OCI-LY1 (cell line): ENCODE results near the gene MICB.
"Not testable (repeated sequence)": the region's sequence is repeated elsewhere in the genome, so short reads cannot be mapped to it uniquely, and the experiment has no call there.

Source experiments
- H2AFZ ChIP-seq: fragments of 200-600 bp; sonication (generic), shearing (Covaris generic); 2 replicates; pipeline ENCODE4 v1.6.0; 2014; ENCODE audit warnings: antibody characterized with exemption, mild to moderate bottlenecking, low read length
- H3F3A ChIP-seq: fragments of 200-600 bp; sonication (generic), shearing (Covaris generic); 2 replicates; pipeline ENCODE4 v1.6.0; 2014; ENCODE audit warnings: mild to moderate bottlenecking, antibody characterized with exemption, low read length, moderate library complexity; ENCODE audit not compliant: insufficient read depth
- H3K27ac ChIP-seq: fragments of 200-600 bp; sonication (generic); 2 replicates; pipeline ENCODE4 v1.5.1; 2014; ENCODE audit warnings: low read length, mixed run types, mild to moderate bottlenecking, low read depth; ENCODE audit not compliant: poor library complexity, severe bottlenecking
- H3K27me3 ChIP-seq: fragments of 200-600 bp; sonication (generic); 2 replicates; pipeline ENCODE4 v1.6.0; 2014; ENCODE audit warnings: antibody characterized with exemption, mild to moderate bottlenecking, low read length, moderate library complexity; ENCODE audit not compliant: insufficient read depth
- H3K36me3 ChIP-seq: fragments of 200-600 bp; sonication (generic); 2 replicates; pipeline ENCODE4 v1.6.1; 2014; ENCODE audit warnings: mild to moderate bottlenecking, antibody characterized with exemption, low read length, moderate library complexity, mixed read lengths; ENCODE audit not compliant: insufficient read depth
- H3K4me1 ChIP-seq: fragments of 200-600 bp; sonication (generic); 2 replicates; pipeline ENCODE4 v1.5.1; 2014; ENCODE audit warnings: mild to moderate bottlenecking, low read length, moderate library complexity; ENCODE audit not compliant: insufficient read depth, severe bottlenecking
- H3K4me2 ChIP-seq: fragments of 200-600 bp; sonication (generic), shearing (Covaris generic); 2 replicates; pipeline ENCODE4 v1.6.1; 2014; ENCODE audit warnings: low read length
- H3K4me3 ChIP-seq: fragments of 200-600 bp; sonication (generic); 2 replicates; pipeline ENCODE4 v1.5.1; 2014; ENCODE audit warnings: low read length, low read depth, mild to moderate bottlenecking, mixed read lengths; ENCODE audit not compliant: poor library complexity, severe bottlenecking
- H3K79me2 ChIP-seq: fragments of 200-600 bp; shearing (Covaris generic); 2 replicates; pipeline ENCODE4 v1.6.1; 2016; ENCODE audit warnings: mixed run types, low read length, mixed read lengths; ENCODE audit not compliant: insufficient read depth
- H3K9ac ChIP-seq: fragments of 200-600 bp; sonication (generic), shearing (Covaris generic); 2 replicates; pipeline ENCODE4 v1.6.1; 2014; ENCODE audit warnings: mild to moderate bottlenecking, low read length, mixed read lengths
- H3K9me2 ChIP-seq: fragments of 200-600 bp; sonication (generic), shearing (Covaris generic); 2 replicates; pipeline ENCODE4 v1.6.1; 2014; ENCODE audit warnings: low read depth, mild to moderate bottlenecking, low read length, mixed read lengths
- H3K9me3 ChIP-seq: fragments of 200-600 bp; shearing (Covaris generic); 2 replicates; pipeline ENCODE4 v1.6.1; 2014; ENCODE audit warnings: low read length, mixed read lengths
- H4K20me1 ChIP-seq: fragments of 200-600 bp; sonication (generic), shearing (Covaris generic); 2 replicates; pipeline ENCODE4 v1.6.0; 2016; ENCODE audit warnings: mild to moderate bottlenecking, low read length; ENCODE audit not compliant: insufficient read depth
- CTCF ChIP-seq: fragments of 200-600 bp; sonication (generic), shearing (Covaris generic); IDR thresholded peaks from 2 replicates; pipeline ENCODE4 v1.5.1; 2017; ENCODE audit warnings: mild to moderate bottlenecking, antibody characterized with exemption, low read length, moderate library complexity, mixed read lengths
- EZH2 ChIP-seq: fragments of 200-600 bp; sonication (generic), shearing (Covaris generic); IDR thresholded peaks from 2 replicates; pipeline ENCODE4 v1.8.0; 2017; ENCODE audit warnings: borderline replicate concordance, mixed run types, mild to moderate bottlenecking, antibody characterized with exemption, low read length, moderate library complexity, mixed read lengths

MICB gene

DNA sequence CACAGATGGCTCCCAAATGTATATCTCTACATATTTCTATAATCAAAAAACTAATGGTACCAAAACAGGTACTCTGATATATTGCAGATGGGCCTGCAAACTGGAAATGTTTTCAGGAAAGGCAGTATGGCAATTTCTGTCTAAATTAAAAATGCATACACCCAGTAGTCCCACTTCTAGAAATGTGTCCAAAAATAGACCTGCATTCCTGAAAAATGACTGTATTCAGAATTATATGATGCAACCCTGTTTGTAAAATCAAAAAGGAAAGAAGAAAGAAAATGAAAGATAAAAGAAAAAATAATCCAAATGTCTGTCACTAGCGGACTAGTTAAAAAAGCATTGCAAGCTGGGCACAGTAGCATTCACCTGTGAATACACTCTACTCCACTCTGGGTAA is 12.9 kb upstream of the MICB start:
- H3K4me3 ChIP-seq = no peak overlapping the region
- no peak overlapping the region for H2AFZ ChIP-seq
- H3K27ac ChIP-seq = no peak overlapping the region
- H3K79me2 ChIP-seq = no peaks in the 10 kb centered on the region
- H4K20me1 ChIP-seq = no peaks in the 10 kb centered on the region
- TF ChIP-seq CTCF = no peak
- TF ChIP-seq EZH2 = no peak
- H3K4me2 ChIP-seq = no peak overlapping the region
- no peak overlapping the region for H3K9ac ChIP-seq
- no peaks in the 10 kb centered on the region for H3K27me3 ChIP-seq
- H3F3A ChIP-seq = no peaks in the 10 kb centered on the region
- no peaks in the 10 kb centered on the region; the same call in 1 of the 2 replicates for H3K36me3 ChIP-seq
- H3K9me3 ChIP-seq = no peaks in the 10 kb centered on the region
- H3K4me1 ChIP-seq = no peaks in the 10 kb centered on the region
- H3K9me2 ChIP-seq = no peaks in the 10 kb centered on the region

DNA sequence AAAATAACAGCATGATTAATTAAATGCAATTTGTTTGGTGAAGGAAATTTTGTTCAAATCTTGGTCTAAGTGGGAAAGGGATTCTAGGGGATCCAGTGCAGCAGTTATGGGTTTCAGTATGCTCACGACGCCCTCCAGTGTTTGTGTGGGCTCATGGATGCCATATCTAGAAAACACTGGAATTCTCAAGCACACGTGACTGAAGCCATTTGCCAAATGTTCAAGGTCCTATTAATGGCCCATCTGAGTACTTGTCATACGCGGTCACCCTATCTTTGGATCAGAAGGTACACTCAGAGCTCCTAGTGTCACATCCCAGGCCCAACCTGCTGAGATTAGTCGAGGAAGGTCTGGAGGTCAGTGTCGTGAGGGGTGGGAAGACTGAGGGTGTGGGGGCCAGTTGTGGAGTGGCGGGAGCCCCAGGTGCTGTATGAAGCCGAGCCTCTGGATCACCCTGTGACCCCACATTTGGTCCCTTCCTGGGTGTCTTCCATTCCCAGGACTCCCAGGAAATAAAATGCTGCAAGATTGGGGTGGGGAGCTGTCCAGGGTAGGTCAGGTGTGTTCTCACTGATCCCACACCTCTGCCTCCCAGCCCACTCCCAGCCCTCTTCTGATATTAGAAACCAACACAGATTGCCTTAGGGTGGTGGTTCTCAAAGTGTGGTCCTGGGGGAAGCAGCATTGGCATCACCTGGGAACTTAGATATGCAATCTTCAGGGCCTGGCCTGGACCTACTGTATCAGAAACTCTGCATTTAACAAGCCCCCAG is 11.7 kb upstream of the MICB start:
- H3K9me3 ChIP-seq, H3K4me2 ChIP-seq, H3K27me3 ChIP-seq, H2AFZ ChIP-seq, H3K4me3 ChIP-seq, H3K27ac ChIP-seq, H3K9me2 ChIP-seq, H3K9ac ChIP-seq, H4K20me1 ChIP-seq, H3K36me3 ChIP-seq, H3K4me1 ChIP-seq, H3F3A ChIP-seq, H3K79me2 ChIP-seq: not testable (repeated sequence)

DNA sequence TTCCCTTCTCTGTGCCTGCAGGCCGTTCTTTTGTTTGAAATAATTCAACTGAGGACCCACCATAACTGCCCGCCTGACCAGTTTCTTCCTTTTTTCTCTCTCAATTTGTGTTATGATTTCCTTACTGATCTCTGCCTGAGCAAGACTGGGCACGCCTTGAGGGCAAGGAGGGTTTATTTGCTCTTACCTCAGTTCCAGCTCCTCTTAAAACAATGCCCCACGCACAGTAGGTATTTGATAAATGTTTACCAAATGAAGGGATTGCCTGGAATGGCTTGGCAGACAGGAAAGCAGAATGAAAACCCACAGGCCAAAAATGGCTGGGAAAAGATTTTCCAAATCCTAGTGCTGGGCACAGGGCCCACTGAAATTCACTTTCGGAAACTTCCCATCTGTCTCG is 10.3 kb upstream of the MICB start:
- H3K4me1 ChIP-seq = peaks cover 17% of the 10 kb centered on the region
- not testable (repeated sequence) for H4K20me1 ChIP-seq, H3K4me2 ChIP-seq, H3K9me2 ChIP-seq, H3F3A ChIP-seq, H3K79me2 ChIP-seq, H3K9me3 ChIP-seq, H3K4me3 ChIP-seq, H3K27me3 ChIP-seq, H2AFZ ChIP-seq, H3K9ac ChIP-seq, H3K27ac ChIP-seq, H3K36me3 ChIP-seq

DNA sequence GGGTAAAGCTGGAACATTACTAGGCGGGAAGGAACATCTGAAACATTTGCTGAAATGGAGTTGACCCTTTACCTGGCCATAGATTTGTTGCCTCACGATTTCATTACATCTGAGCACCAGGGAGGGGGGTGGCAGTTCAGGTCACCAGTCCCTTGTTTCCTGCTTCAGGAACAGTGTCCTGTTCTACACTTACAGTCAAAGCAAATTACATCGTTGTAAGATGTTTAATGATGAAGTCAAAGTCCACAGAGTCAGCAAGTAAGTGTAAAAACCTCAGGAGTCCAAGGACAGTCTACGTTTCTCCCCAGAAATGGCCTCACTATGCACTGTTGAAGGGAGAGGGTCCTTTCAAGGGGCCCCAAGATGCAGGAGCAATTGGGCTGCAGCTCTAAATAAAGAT is 8.9 kb upstream of the MICB start:
- H3K9ac ChIP-seq = no peak overlapping the region
- no peaks in the 10 kb centered on the region; the same call in 1 of the 2 replicates for H3K36me3 ChIP-seq
- no peak overlapping the region for H3K4me3 ChIP-seq
- no peak overlapping the region for H3K4me2 ChIP-seq
- H4K20me1 ChIP-seq = no peaks in the 10 kb centered on the region
- H3K27me3 ChIP-seq = no peaks in the 10 kb centered on the region
- no peaks in the 10 kb centered on the region for H3K9me2 ChIP-seq
- H2AFZ ChIP-seq = no peak overlapping the region
- no peak for TF ChIP-seq EZH2
- TF ChIP-seq CTCF = no peak
- H3K9me3 ChIP-seq = no peaks in the 10 kb centered on the region
- no peak overlapping the region for H3K27ac ChIP-seq
- peaks cover 27% of the 10 kb centered on the region for H3K4me1 ChIP-seq
- H3F3A ChIP-seq = no peaks in the 10 kb centered on the region
- H3K79me2 ChIP-seq = no peaks in the 10 kb centered on the region
